ENCODE measurements around the gene DOK4.
A peak's percentile ranks its signal among the peaks of the same experiment; 100 is the strongest.

Gene DOK4

GRCh38 chr16:57478396-57479204, 7.7 kb downstream of the DOK4 start:
- no peak for DNase-seq (ENCODE audit: low read depth in 2 of 3, low spot score in 1 of 3)

GRCh38 chr16:57477531-57478202, 8.6 kb downstream of the DOK4 start:
- DNase-seq (ENCODE audit: low read depth in 2 of 3, low spot score in 1 of 3) = no peak

GRCh38 chr16:57476546-57477410, 9.5 kb downstream of the DOK4 start:
- DNase-seq (ENCODE audit: low read depth in 2 of 3, low spot score in 1 of 3) = no peak

GRCh38 chr16:57475711-57476339, 10.5 kb downstream of the DOK4 start:
- DNase-seq (ENCODE audit: low read depth in 2 of 3, low spot score in 1 of 3) = peak; percentile 67 to 87 (median 85)

GRCh38 chr16:57474671-57475661, 11.3 kb downstream of the DOK4 start:
- DNase-seq (ENCODE audit: low read depth in 2 of 3, low spot score in 1 of 3) = no peak

- no peak for DNase-seq (ENCODE audit: low read depth in 2 of 3, low spot score in 1 of 3)
These were observed 12.4 kb downstream of the DOK4 start for GRCh38 chr16:57473906-57474305.

GRCh38 chr16:57473176-57473840, 13.0 kb downstream of the DOK4 start:
- DNase-seq (ENCODE audit: low read depth in 2 of 3, low spot score in 1 of 3) = no peak

- DNase-seq (ENCODE audit: low read depth in 2 of 3, low spot score in 1 of 3) = no peak
These were observed 13.6 kb downstream of the DOK4 start for GRCh38 chr16:57472665-57473060.

GRCh38 chr16:57471852-57472664, 14.2 kb downstream of the DOK4 start:
- no peak for DNase-seq (ENCODE audit: low read depth in 2 of 3, low spot score in 1 of 3)

- DNase-seq (ENCODE audit: low read depth in 2 of 3, low spot score in 1 of 3) = no peak
These were observed 15.1 kb downstream of the DOK4 start for GRCh38 chr16:57471209-57471608.

- DNase-seq (ENCODE audit: low read depth in 2 of 3, low spot score in 1 of 3) = no peak
These were observed 15.6 kb downstream of the DOK4 start for GRCh38 chr16:57470711-57471110.

- no peak for DNase-seq (ENCODE audit: low read depth in 2 of 3, low spot score in 1 of 3)
These were observed 16.3 kb downstream of the DOK4 start for GRCh38 chr16:57469917-57470470.

- DNase-seq (ENCODE audit: low read depth in 2 of 3, low spot score in 1 of 3) = no peak
These were observed 17.2 kb downstream of the DOK4 start for GRCh38 chr16:57469046-57469445.

- DNase-seq (ENCODE audit: low read depth in 2 of 3, low spot score in 1 of 3) = no peak
These were observed 17.9 kb downstream of the DOK4 start for GRCh38 chr16:57468346-57468745.

GRCh38 chr16:57464523-57464922, 21.8 kb downstream of the DOK4 start:
- no peak for DNase-seq (ENCODE audit: low read depth in 2 of 3, low spot score in 1 of 3)

GRCh38 chr16:57462978-57463362, 23.3 kb downstream of the DOK4 start:
- no peak for DNase-seq (ENCODE audit: low read depth in 2 of 3, low spot score in 1 of 3)

- peak; percentile 84 to 94 (median 90) for DNase-seq (ENCODE audit: low read depth in 2 of 3, low spot score in 1 of 3)
These were observed 23.9 kb downstream of the DOK4 start, which contains the start of gene POLR2C for GRCh38 chr16:57462209-57462977. Gene POLR2C, plus strand, starts transcription at chr16:57462679. Its CDS starts 46 bp downstream, at chr16:57462725.

Measured in stimulated activated CD4-positive, alpha-beta T cell treated with anti-CD3 and anti-CD28 coated beads, Interleukin-12 subunit alpha, Interleukin-12 subunit beta, amount 100 ng/mL, for 48 hours (primary cell).